ENCODE results near the gene ANGPTL7.

GRCh38 chr1:11169202-11169601, 20.0 kb upstream of the ANGPTL7 start:
- TF ChIP-seq EZH2 (IDR thresholded peaks at IDR 0.05; ENCODE audit: borderline replicate concordance, low read depth, low read length, poor library complexity, severe bottlenecking) (no peak), CTCF (conservative IDR thresholded peaks at IDR 0.05; ENCODE audit: low read depth, low read length) (no peak)

Measured in A673 (cell line).